Measurements from ENCODE around the gene EFNA4. TPM values are rescaled to one million over a fixed set of nuclear protein-coding genes. Genes with fewer than 3 reads are reported as not detected.

The EFNA4 gene
- polyA plus RNA-seq, 1 donor (not counting 4 experiments of a cell fraction or from before 2014, with no cell fraction given): 7.6 TPM

GRCh38 chr1:155066777-155067176, 3.2 kb downstream of the EFNA4 start:
- Histone ChIP-seq H3K4me1 (ENCODE audit: control insufficient read depth, extremely low read depth, insufficient read depth, low read length) (peaks cover 29% of the 10 kb centered on the region), H3K9me1 (ENCODE audit: control insufficient read depth, extremely low read depth, insufficient read depth, low read length) (no peaks in the 10 kb centered on the region), H3K79me2 (ENCODE audit: control insufficient read depth, insufficient read depth, low read length) (no peaks in the 10 kb centered on the region), H3K9me3 (ENCODE audit: control insufficient read depth, low read depth, low read length) (no peaks in the 10 kb centered on the region), H3K27me3 (ENCODE audit: control insufficient read depth, extremely low read depth, insufficient read depth, low read length) (no peaks in the 10 kb centered on the region), H4K20me1 (ENCODE audit: control insufficient read depth, extremely low read depth, insufficient read depth, low read length) (peaks cover 2% of the 10 kb centered on the region), H2AFZ (ENCODE audit: control insufficient read depth, low read length) (no peak overlapping the region), H3K36me3 (ENCODE audit: control insufficient read depth in 2 of 2, extremely low read depth in 1 of 2, insufficient read depth in 2 of 2, low read length in 2 of 2) (peaks cover 6 to 22% of the 10 kb centered on the region in 2 experiments), H3K9ac (ENCODE audit: control insufficient read depth, extremely low read depth, insufficient read depth, low read length) (no peak overlapping the region), H3K4me3 (ENCODE audit: control insufficient read depth in 2 of 3, extremely low read depth in 1 of 3, insufficient read depth in 2 of 3, low read depth in 1 of 3, low read length in 3 of 3) (no peak overlapping the region), H3K4me2 (ENCODE audit: control insufficient read depth, extremely low read depth, insufficient read depth, low read depth, low read length) (no peak overlapping the region), H3K27ac (ENCODE audit: control insufficient read depth, insufficient read depth, low read length) (no peak overlapping the region)
- dilution Hi-C loops (cut with MboI; ENCODE audit: extremely low pct_ligation_motif_present, low sequenced_read_pairs): no loop called here
- no peak for TF ChIP-seq EZH2 (IDR thresholded peaks at IDR 0.05; ENCODE audit: low read length)
- TF ChIP-seq CTCF (optimal IDR thresholded peaks at IDR 0.05 in 1 of 3, IDR thresholded peaks at IDR 0.05 in 1 of 3, conservative IDR thresholded peaks at IDR 0.05 in 1 of 3; ENCODE audit: extremely low read depth in 1 of 3, insufficient read depth in 2 of 3, low read length in 3 of 3): no peak
- FAIRE-seq: no peak
- DNase-seq (ENCODE audit: low read depth, low spot score): no peak

- no peak overlapping the region for H3K4me2 ChIP-seq (ENCODE audit: control insufficient read depth, extremely low read depth, insufficient read depth, low read depth, low read length)
Observed at GRCh38 chr1:155068599-155068998, 5.1 kb downstream of the EFNA4 start.

More at GRCh38 chr1:155068599-155068998, 5.1 kb downstream of the EFNA4 start:
- Histone ChIP-seq H3K27me3 (ENCODE audit: control insufficient read depth, extremely low read depth, insufficient read depth, low read length) (no peaks in the 10 kb centered on the region), H3K79me2 (ENCODE audit: control insufficient read depth, insufficient read depth, low read length) (no peaks in the 10 kb centered on the region), H3K9me1 (ENCODE audit: control insufficient read depth, extremely low read depth, insufficient read depth, low read length) (no peaks in the 10 kb centered on the region), H4K20me1 (ENCODE audit: control insufficient read depth, extremely low read depth, insufficient read depth, low read length) (no peaks in the 10 kb centered on the region), H3K4me3 (ENCODE audit: control insufficient read depth in 2 of 3, extremely low read depth in 1 of 3, insufficient read depth in 2 of 3, low read depth in 1 of 3, low read length in 3 of 3) (no peak overlapping the region), H3K36me3 (ENCODE audit: control insufficient read depth in 2 of 2, extremely low read depth in 1 of 2, insufficient read depth in 2 of 2, low read length in 2 of 2) (peaks cover 0 to 18% of the 10 kb centered on the region in 2 experiments), H3K9ac (ENCODE audit: control insufficient read depth, extremely low read depth, insufficient read depth, low read length) (no peak overlapping the region), H3K27ac (ENCODE audit: control insufficient read depth, insufficient read depth, low read length) (no peak overlapping the region), H3K9me3 (ENCODE audit: control insufficient read depth, low read depth, low read length) (no peaks in the 10 kb centered on the region), H3K4me1 (ENCODE audit: control insufficient read depth, extremely low read depth, insufficient read depth, low read length) (peaks cover 24% of the 10 kb centered on the region), H2AFZ (ENCODE audit: control insufficient read depth, low read length) (no peak overlapping the region)
- dilution Hi-C loops (cut with MboI; ENCODE audit: extremely low pct_ligation_motif_present, low sequenced_read_pairs): no loop called here
- no peak for DNase-seq (ENCODE audit: low read depth, low spot score)
- FAIRE-seq: no peak
- TF ChIP-seq EZH2 (IDR thresholded peaks at IDR 0.05; ENCODE audit: low read length): no peak
- TF ChIP-seq CTCF (optimal IDR thresholded peaks at IDR 0.05 in 1 of 3, IDR thresholded peaks at IDR 0.05 in 1 of 3, conservative IDR thresholded peaks at IDR 0.05 in 1 of 3; ENCODE audit: extremely low read depth in 1 of 3, insufficient read depth in 2 of 3, low read length in 3 of 3): no peak

All from keratinocyte (primary cell).